ENCODE data around the gene BZW2.

BZW2 gene

DNA sequence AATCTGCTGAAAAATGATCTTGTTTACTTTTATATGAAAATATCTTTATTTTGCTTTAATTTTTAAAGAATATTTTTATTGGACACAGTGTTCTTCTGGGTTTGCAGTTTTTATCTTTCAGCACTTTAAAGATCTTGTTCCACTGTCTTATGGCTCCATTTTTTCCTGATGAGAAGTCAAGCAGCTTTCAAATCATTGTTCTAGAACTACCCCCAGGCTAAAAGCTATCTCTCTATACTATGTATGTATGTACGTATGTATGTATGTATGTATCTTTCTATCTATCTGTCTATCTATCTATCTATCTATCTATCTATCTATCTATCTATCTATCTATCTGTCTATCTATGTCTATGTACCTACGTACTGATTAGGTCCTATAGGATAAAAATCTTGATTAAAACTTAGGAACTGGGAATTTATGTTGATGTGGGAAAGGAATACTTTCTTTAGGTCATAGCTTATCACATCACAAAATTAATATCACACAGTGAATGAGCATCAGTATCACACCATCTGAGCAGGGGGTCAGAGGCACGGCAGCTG lies 72.2 kb downstream of the BZW2 start:
- no peak for DNase-seq (ENCODE audit: low read depth)

- DNase-seq (ENCODE audit: low read depth) = no peak
These were observed 73.7 kb downstream of the BZW2 start for GRCh38 chr7:16719699-16720098.

DNA sequence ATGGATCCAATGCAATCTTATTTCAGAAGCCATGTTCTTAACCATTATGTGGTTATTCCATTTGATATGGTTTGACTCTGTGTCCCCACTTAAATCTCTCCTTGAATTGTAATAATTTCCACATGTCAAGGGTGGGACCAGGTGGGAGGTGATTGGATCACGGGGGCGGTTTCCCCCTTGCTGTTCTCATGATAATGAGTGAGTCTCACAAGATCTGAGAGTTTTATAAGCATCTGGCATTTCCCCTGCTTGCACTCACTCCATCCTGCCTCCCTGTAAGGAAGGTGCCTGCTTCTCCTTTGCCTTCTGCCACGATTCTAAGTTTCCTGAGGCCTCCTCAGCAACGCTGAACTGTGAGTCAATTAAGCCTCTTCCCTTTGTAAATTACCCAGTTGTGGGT lies 75.6 kb downstream of the BZW2 start:
- DNase-seq (ENCODE audit: low read depth) = no peak

DNA sequence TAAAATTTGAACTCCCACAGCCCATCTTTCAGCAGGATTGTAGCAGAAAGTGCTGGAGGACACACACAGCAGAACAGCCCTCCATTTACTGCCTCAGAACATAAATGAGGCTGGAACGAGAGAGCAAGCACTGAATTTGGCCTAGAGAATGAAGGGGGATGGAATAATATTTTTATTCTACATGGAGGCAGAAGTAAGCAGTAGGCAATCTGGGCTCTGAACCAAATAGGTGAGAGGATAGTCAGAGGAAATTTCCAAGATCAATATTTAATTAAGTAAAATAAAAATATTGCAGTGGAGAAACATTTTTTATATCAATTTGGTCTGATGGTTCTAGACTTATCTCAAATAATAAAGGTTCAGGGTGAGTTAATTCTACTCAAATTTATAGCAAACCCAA lies 78.4 kb downstream of the BZW2 start:
- DNase-seq (ENCODE audit: low read depth) = no peak

GRCh38 chr7:16726189-16726588 lies 80.2 kb downstream of the BZW2 start:
- no peak for DNase-seq (ENCODE audit: low read depth)

- no peak for DNase-seq (ENCODE audit: low read depth)
These were observed 81.8 kb downstream of the BZW2 start for GRCh38 chr7:16727736-16728135.

- no peak for DNase-seq (ENCODE audit: low read depth)
These were observed 82.8 kb downstream of the BZW2 start for GRCh38 chr7:16728811-16729210.

GRCh38 chr7:16729541-16729940 lies 83.6 kb downstream of the BZW2 start:
- DNase-seq (ENCODE audit: low read depth) = no peak

GRCh38 chr7:16730937-16731336 lies 85.0 kb downstream of the BZW2 start:
- no peak for DNase-seq (ENCODE audit: low read depth)

DNA sequence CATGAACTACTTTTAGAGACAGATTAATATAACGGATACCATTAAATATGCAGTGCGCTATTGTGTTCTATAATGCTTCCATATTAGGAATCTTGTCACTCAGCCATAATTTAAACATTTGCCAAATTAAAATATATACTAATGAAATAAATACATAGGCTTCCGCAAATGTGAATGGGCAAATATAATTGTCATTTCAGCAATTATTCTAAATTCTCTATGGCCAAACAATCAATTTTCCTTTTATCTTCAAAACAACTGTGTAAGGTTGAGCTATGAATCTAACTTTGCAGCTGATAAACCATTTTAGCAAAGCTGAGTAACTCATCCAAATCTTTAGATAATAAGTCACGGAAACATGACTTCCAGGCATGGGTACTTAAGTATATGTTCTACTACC lies 86.8 kb downstream of the BZW2 start:
- no peak for DNase-seq (ENCODE audit: low read depth)

GRCh38 chr7:16734148-16734726 lies 88.3 kb downstream of the BZW2 start:
- DNase-seq (ENCODE audit: low read depth) = no peak

DNA sequence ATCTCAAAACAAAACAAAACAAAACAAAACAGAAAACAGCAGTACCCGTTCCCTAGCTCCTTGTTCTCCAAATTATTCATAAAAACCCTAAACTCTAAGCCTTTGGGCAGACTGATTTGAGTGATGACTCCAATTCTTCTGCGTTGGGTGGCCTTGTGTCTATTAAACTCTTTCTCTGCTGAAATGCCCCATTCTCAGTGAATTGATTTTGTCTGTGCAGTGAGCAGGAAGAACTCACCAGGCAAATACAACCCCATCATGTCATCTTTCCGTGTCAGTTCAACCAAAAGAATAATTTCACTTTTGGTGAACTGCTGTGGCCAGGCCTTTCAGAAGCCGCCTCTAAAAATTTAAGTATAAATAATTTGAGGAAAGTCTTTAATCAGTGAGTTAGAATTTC lies 89.0 kb downstream of the BZW2 start:
- DNase-seq (ENCODE audit: low read depth) = no peak

- DNase-seq (ENCODE audit: low read depth) = no peak
These were observed 92.2 kb downstream of the BZW2 start for GRCh38 chr7:16738011-16738688.

GRCh38 chr7:16739863-16740622 lies 94.1 kb downstream of the BZW2 start:
- DNase-seq (ENCODE audit: low read depth) = no peak

DNA sequence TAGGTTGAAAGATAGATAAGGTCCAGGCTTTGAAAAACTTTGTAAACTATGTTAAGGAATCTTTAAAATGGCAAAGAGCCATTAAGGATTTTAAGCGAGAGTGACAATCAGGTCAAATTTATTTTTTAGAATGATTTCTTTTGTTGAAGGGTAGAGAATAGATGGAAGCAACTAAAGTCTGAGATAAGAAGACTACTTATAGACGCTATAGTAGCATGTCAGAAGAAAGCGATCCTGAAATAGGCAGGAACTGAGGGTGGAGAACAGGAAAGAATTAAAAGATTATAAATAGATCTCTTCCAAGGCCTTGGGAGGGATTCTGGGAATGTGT lies 94.6 kb downstream of the BZW2 start:
- DNase-seq (ENCODE audit: low read depth) = no peak

- DNase-seq (ENCODE audit: low read depth) = no peak
These were observed 95.0 kb downstream of the BZW2 start for GRCh38 chr7:16740996-16741395.

GRCh38 chr7:16741676-16742075 lies 95.7 kb downstream of the BZW2 start:
- DNase-seq (ENCODE audit: low read depth) = no peak

- DNase-seq (ENCODE audit: low read depth) = no peak
These were observed 96.6 kb downstream of the BZW2 start for GRCh38 chr7:16742547-16742946.

DNA sequence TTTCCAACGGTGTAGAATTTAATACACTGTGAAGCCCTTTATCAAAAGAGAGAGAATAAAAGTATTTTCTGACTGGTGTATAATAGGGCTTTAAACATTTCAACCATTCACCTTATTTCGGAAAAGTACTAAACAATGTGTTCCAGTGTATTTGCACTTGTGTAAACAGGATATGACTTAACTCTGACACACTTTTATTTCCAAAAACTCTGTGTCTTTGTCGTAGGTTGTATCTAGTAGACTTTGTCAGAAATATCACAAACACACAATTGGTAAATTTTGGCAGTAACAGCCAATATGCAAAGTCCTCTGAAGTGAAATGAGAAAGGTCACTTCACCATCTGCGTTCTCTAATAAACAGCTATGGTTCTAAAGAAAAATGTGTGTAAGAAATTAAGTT lies 97.3 kb downstream of the BZW2 start:
- no peak for DNase-seq (ENCODE audit: low read depth)

DNA sequence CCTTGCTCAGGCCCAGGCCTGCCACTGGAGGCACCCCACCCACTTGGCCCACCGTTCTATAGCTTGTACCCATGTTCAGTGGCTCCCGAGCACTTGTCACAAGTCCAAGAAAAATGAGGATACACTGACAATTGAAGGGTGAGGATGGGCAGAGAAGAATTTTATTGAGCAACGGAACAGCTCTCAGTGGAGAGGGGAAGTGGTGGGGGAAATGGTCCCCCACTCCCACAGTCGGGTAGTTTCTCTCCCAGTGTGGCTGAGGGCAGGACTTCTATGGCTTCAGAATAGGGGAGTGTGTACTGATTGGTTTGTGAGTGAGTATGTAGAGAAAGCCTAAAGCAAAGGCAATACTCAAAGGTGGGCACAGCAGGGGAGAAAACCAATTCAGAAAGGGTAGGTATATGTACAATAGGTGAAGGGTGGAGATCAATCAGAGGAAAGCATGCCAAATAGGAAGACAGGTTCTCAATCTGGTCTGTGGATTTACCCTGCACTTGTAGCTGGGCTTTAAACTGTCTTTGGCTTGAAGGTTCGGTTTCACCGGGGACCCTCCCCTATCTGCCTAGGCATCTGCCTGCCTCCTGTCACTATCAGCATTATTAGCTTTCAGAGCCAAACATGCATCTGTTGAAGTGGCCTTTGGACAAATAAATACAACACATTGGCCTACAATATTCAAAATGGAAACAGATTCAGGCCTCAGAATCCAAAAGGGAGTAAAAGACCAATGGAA lies 98.7 kb downstream of the BZW2 start:
- DNase-seq (ENCODE audit: low read depth) = no peak

DNA sequence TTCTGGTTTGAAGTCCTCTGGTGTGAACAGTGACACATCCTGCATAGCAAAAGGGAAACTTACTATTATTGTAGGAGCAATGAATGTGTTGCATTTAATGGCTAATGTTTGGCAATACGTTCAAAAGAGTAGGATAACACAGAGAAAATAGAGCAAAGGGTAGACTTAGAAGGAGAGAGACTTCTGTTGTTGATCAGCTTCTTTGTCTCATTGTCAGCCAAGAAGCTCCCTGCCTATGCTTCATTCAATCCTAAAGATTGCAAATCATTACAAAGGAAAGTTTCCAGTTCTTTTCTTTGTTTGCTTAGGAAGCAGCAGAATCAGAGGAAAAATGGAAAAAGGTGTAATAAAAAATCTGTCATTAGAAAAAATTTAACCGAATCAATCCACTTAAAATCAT lies 99.7 kb downstream of the BZW2 start:
- DNase-seq (ENCODE audit: low read depth) = no peak

GRCh38 chr7:16747102-16747501 lies 101.1 kb downstream of the BZW2 start:
- no peak for DNase-seq (ENCODE audit: low read depth)

All from activated T-cell treated with anti-CD3 and anti-CD28 coated beads for 24 hours (primary cell).